Skeletal muscle tissue (tissue), 4 donors: ENCODE results near the gene DUOX2. TPM values are rescaled to one million over a fixed set of nuclear protein-coding genes. Genes with fewer than 3 reads are reported as not detected.
"Not testable (repeated sequence)": the region's sequence is repeated elsewhere in the genome, so short reads cannot be mapped to it uniquely, and the experiment has no call there.

ENCODE experiments used
- H3K27ac ChIP-seq: one replicate; pipeline ENCODE4 v1.7.0; 2013; ENCODE audit warnings: mild to moderate bottlenecking, low read depth, low read length, inconsistent platforms
- H3K27me3 ChIP-seq, 3 donors: one replicate each; pipeline ENCODE4 v1.7.0; 2013; ENCODE audit warnings: low read length in 3 of 3; ENCODE audit not compliant: control insufficient read depth in 3 of 3, insufficient read depth in 3 of 3
- H3K36me3 ChIP-seq, 3 donors: one replicate each; pipeline ENCODE4 v1.7.0; 2013; ENCODE audit warnings: low read length in 3 of 3; ENCODE audit not compliant: control insufficient read depth in 3 of 3, insufficient read depth in 3 of 3
- H3K4me1 ChIP-seq, 3 donors: one replicate each; pipeline ENCODE4 v1.7.0; 2013; ENCODE audit warnings: low read length in 3 of 3, mild to moderate bottlenecking in 3 of 3; ENCODE audit not compliant: control insufficient read depth in 3 of 3, insufficient read depth in 3 of 3
- H3K4me3 ChIP-seq, 3 donors: one replicate each; pipeline ENCODE4 v1.7.0; 2013; ENCODE audit warnings: low read length in 3 of 3
- H3K9ac ChIP-seq, 3 donors: one replicate each; pipeline ENCODE4 v1.7.0; 2013; ENCODE audit warnings: low read length in 3 of 3, mild to moderate bottlenecking in 3 of 3, moderate library complexity in 2 of 3, low read depth in 1 of 3
- H3K9me3 ChIP-seq, 3 donors: one replicate each; pipeline ENCODE4 v1.7.0; 2013; ENCODE audit warnings: low read length in 3 of 3; ENCODE audit not compliant: control insufficient read depth in 3 of 3
- total RNA-seq: library from RNA; depleted of rRNA; stranded (reverse); fragments of >200 nt; gene quantifications from one replicate; pipeline ENCODE4 v1.2.3, GENCODE V29; 2014
- donor health status: Osteomylitis.

The DUOX2 gene
- total RNA-seq, 1 donor from 2014 or later, result under 0.01 TPM

DNA sequence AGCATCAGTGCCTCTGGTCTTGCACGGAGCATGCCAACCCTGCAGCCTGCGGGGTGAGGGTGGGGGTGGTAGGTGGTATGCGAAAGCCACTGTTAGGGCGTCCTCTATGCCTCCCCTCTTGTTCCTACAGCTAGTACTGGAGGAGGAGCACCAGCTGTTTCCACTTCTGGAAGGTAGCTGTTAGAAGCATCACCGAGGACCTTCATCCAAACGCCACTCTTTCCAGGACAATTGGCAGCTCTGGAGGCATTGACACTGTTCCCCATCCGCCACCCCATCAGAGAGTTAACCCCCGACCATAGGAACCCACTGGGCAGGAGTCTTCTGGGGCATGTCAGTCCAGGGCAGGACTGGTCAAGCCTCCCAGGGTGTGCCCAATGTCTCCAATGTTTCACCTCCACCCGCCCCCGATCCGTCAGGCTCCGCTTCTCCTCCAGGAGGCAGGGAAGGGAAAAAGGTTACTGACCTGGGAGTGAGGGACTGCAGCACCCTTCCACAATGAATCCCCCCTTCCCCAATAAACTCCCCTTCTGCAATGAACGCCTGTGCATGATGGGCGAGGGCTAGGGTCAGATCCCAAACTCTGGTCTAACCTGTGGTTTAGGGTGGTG, 487 bp downstream of the DUOX2 start:
- Histone ChIP-seq H3K9me3 (no peaks in the 10 kb centered on the region), H3K9ac (no peak overlapping the region), H3K27ac (no peak overlapping the region), H3K27me3 (peaks cover 84 to 89% (median 88%) of the 10 kb centered on the region in 3 donors), H3K4me1 (peaks cover 23 to 37% (median 27%) of the 10 kb centered on the region in 3 donors), H3K4me3 (no peak overlapping the region), H3K36me3 (no peaks in the 10 kb centered on the region)

DNA sequence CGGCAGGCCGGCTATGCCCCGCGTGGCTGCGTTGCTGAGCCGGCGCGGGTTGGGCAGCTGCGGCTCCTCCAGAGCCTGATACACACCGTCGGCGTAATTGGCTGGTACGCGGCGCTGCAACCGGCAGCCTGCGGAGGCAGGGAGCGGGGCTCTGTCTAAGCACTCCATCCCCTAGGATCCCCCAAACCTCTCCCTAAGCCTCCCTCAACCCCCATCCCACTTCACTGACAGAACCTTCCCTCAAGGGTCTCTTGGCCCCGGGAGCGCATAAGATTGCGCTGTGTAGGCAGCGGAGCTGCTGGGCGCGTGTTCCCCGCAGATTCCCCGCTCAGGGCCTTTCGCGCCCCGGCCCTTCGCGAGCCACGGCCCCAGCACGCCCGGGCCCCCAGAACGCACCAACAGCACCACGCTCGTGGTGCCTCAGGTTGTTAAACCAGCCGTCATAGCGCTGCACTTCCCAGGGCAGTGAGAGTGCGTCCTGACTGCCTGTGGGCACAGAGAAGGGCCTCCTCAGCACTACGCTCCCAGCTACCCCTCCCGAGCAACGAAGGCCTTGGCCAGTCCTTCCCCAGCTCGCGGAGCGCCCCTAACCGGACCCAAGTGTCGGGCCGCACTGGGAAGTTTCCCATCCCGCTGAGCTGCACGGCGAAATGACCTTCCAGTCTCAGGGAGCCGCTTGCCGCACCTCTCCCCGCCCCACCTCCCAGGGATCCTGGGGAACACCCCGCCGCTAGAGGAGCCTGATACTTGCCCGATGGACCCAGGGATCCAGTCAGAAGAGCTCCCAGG, 1.2 kb downstream of the DUOX2 start:
- peaks cover 88 to 94% (median 90%) of the 10 kb centered on the region in 3 donors for H3K27me3 ChIP-seq
- H3K4me3 ChIP-seq, result no peak overlapping the region

DNA sequence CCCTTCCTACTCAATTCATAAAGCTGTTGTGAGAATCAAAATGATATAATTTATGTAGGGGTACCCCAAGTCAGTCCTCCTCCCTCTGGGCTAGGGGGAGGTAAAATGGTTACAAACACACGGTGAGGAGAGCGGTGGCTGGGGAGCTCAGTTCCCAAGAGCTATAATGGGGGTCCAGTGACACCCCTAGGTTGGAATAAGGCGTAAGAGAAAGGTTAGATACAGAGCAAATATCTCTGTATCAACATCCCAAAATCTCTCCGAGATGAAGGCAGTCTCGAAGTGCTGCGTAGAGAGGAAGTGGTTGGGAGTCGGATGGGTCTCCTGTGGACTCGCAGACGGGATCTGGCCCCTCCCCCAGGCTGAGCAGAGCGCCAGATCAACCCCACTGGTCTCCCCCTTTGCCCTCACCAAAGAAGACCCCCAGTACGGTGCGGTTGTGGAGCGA, 1.8 kb downstream of the DUOX2 start:
- Histone ChIP-seq H3K4me3 (no peak overlapping the region), H3K9ac (no peak overlapping the region), H3K27ac (no peak overlapping the region), H3K36me3 (no peaks in the 10 kb centered on the region), H3K4me1 (peaks cover 18 to 30% (median 22%) of the 10 kb centered on the region in 3 donors), H3K9me3 (no peaks in the 10 kb centered on the region), H3K27me3 (peaks cover 82 to 88% (median 83%) of the 10 kb centered on the region in 3 donors)

More for the DNA sequence above, 1.2 kb downstream of the DUOX2 start:
- Histone ChIP-seq H3K9ac (no peak overlapping the region), H3K4me1 (peaks cover 22 to 35% (median 25%) of the 10 kb centered on the region in 3 donors), H3K36me3 (no peaks in the 10 kb centered on the region), H3K27ac (no peak overlapping the region), H3K9me3 (no peaks in the 10 kb centered on the region)

DNA sequence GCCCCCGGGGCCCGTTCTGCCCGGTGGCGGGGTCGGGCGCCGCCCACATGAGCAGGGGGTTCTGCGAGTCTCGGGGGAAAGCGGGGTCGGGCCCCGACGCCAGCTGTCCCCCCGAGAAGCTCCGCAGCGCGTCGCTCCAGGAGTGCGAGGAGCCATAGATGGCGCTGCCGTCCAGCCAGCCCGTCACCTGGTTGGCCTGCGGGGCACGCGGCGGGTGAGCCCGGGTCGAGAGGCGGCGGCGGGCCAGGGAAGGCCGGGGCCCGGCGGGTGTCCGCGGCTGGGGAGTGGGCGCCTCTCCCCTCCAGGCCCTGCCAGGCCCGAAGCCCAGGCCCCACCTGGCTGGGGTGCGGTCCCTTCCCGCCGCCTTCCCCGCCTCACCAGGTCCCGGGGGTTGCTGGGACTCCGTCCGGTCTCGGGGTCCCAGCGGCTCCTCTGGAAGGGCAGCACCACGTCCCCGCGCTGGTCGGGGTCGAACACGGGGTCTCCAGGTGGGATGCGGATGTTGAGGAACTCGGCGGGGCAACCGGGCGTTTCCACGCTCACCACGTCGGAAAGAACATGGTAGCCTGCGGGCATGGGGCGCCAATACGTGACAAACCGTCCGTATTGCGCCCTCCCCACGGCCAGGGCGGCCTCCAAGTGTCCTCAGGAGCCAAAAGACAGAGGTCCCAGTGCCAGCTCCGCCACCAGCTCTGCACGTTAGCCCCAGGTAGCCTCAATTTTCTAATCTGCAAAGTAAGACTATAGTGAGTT, 2.4 kb downstream of the DUOX2 start:
- no peaks in the 10 kb centered on the region for H3K9me3 ChIP-seq
- no peak overlapping the region for H3K9ac ChIP-seq
- H3K4me1 ChIP-seq, result peaks cover 12 to 24% (median 19%) of the 10 kb centered on the region in 3 donors
- peaks cover 76 to 82% (median 77%) of the 10 kb centered on the region in 3 donors for H3K27me3 ChIP-seq
- H3K4me3 ChIP-seq, result no peak overlapping the region
- no peak overlapping the region for H3K27ac ChIP-seq
- no peaks in the 10 kb centered on the region for H3K36me3 ChIP-seq

- H3K4me1 ChIP-seq, result peaks cover 12 to 21% (median 15%) of the 10 kb centered on the region in 3 donors
- no peak overlapping the region for H3K9ac ChIP-seq
- no peak overlapping the region for H3K27ac ChIP-seq
- H3K4me3 ChIP-seq, result no peak overlapping the region
- peaks cover 64 to 69% (median 65%) of the 10 kb centered on the region in 3 donors for H3K27me3 ChIP-seq
- no peaks in the 10 kb centered on the region for H3K36me3 ChIP-seq
- no peaks in the 10 kb centered on the region for H3K9me3 ChIP-seq
Observed at GRCh38 chr15:45110256-45110820, 3.6 kb downstream of the DUOX2 start.

- no peaks in the 10 kb centered on the region for H3K36me3 ChIP-seq
- no peak overlapping the region for H3K9ac ChIP-seq
- peaks cover 6 to 9% (median 6%) of the 10 kb centered on the region in 3 donors for H3K4me1 ChIP-seq
- peaks cover 41 to 47% (median 43%) of the 10 kb centered on the region in 3 donors for H3K27me3 ChIP-seq
- no peak overlapping the region for H3K4me3 ChIP-seq
- H3K27ac ChIP-seq, result no peak overlapping the region
- no peaks in the 10 kb centered on the region for H3K9me3 ChIP-seq
Observed at GRCh38 chr15:45107941-45108630, 5.9 kb downstream of the DUOX2 start.

DNA sequence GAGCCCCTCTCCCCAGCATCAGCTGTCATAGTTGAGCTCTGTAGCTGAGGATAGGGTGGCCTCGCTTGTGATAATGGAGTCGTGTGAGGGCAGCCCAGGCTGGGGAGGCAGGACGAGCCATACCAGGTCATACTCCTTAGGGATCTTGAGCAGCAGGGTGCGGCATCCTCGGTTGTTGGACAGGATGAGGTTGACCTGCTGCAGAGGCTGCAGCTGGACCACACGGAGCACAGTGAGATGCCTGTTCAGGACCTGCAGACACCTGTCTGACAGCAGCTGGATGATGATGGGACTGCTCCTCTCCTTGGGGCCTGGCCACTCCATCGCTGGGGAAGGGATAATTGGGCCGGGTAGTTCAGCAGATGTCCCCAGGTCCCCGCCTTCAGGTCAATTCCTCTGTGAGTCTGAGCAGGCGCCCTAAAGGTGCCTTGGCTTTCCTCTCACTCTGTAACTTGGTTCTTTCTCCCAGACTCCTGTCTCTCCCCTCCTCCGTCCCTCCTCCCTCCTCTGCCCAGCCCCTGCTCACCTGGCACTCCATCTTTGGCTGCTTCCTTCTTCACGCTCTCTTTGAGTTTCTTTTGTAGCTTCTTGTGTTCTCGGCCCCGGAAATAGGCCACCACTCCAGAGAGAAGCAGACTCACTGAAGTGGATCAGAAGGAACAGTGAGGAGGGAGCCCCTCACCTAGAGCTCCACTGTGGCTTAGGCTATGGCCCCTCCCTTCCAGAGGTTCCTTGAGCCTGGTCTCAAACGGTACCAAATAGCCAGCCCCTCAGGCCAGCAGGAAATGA, 7.8 kb downstream of the DUOX2 start:
- H3K27ac ChIP-seq, result no peak overlapping the region
- H3K4me1 ChIP-seq, result no peaks in the 10 kb centered on the region
- H3K9ac ChIP-seq, result no peak overlapping the region
- no peak overlapping the region for H3K4me3 ChIP-seq
- H3K36me3 ChIP-seq, result no peaks in the 10 kb centered on the region
- peaks cover 28 to 31% (median 30%) of the 10 kb centered on the region in 3 donors for H3K27me3 ChIP-seq
- H3K9me3 ChIP-seq, result no peaks in the 10 kb centered on the region

DNA sequence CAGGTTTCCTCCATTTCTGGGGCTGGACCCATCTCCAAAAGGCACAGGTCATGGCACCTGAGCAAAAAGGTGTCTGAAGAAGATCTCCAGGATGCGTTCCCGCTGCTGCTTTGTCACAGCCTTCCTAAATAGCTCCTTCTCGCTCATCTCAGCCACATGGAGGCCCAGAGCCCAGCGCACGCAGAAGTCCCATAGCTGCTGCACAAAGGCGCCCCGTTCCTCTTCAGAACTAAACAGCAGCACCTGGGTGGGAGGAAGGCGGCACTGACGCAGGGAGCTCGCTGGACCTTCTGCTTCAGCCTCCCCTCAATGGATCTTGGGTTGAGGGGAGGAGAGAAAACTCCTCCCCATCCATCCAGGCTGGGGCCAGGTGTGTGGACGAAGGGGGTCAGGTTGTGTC, 8.4 kb downstream of the DUOX2 start:
- Histone ChIP-seq H3K9ac (no peak overlapping the region), H3K27me3 (peaks cover 26 to 29% (median 29%) of the 10 kb centered on the region in 3 donors)

GRCh38 chr15:45104170-45104569, 9.8 kb downstream of the DUOX2 start:
- not testable (repeated sequence) for H3K9ac ChIP-seq, H3K36me3 ChIP-seq, H3K9me3 ChIP-seq, H3K4me1 ChIP-seq, H3K27ac ChIP-seq, H3K4me3 ChIP-seq
- peaks cover 15 to 16% (median 15%) of the 10 kb centered on the region in 3 donors for H3K27me3 ChIP-seq

More for the DNA sequence above, 8.4 kb downstream of the DUOX2 start:
- Histone ChIP-seq H3K27ac (no peak overlapping the region), H3K4me3 (no peak overlapping the region), H3K36me3 (no peaks in the 10 kb centered on the region), H3K4me1 (no peaks in the 10 kb centered on the region), H3K9me3 (no peaks in the 10 kb centered on the region)
